Measurements from ENCODE around the gene CRTAC1.

- TF ChIP-seq EZH2 (IDR thresholded peaks at IDR 0.05; ENCODE audit: insufficient read depth, low read length) (no peak), CTCF (IDR thresholded peaks at IDR 0.05; ENCODE audit: insufficient read depth, low read depth, low read length) (no peak)
These were observed 45.7 kb upstream of the CRTAC1 start for GRCh38 chr10:98076086-98076485.

Measured in astrocyte (in vitro differentiated cells and primary cell).